Upper lobe of right lung (tissue), 1 donor: ENCODE results near the gene CDHR2. TPM values are rescaled to one million over a fixed set of nuclear protein-coding genes. Genes with fewer than 3 reads are reported as not detected.

Experiments
- ATAC-seq: fragments of 200-7000 bp; cut with Tn5 transposase; one replicate; pipeline ENCODE4 v1.9.1; 2020; ENCODE audit warnings: mild to moderate bottlenecking, moderate library complexity
- DNase-seq: peaks from one replicate; pipeline ENCODE4 v3.0.0-alpha.2; 2020
- H3K27ac ChIP-seq: fragments of 200-600 bp; one replicate; pipeline ENCODE4 v1.8.0; 2022
- H3K27me3 ChIP-seq: fragments of 200-600 bp; one replicate; pipeline ENCODE4 v1.8.0; 2022; ENCODE audit warnings: mild to moderate bottlenecking
- H3K36me3 ChIP-seq: fragments of 200-600 bp; one replicate; pipeline ENCODE4 v1.8.0; 2022
- H3K4me1 ChIP-seq: fragments of 200-600 bp; one replicate; pipeline ENCODE4 v1.8.0; 2022
- H3K4me3 ChIP-seq: fragments of 200-600 bp; one replicate; pipeline ENCODE4 v1.8.0; 2022; ENCODE audit warnings: mild to moderate bottlenecking
- H3K9me3 ChIP-seq: fragments of 200-600 bp; one replicate; pipeline ENCODE4 v1.8.0; 2022
- CTCF ChIP-seq: fragments of 200-600 bp; IDR thresholded peaks from one replicate; pipeline ENCODE4 v1.8.0; 2022; ENCODE audit warnings: antibody characterized with exemption
- intact Hi-C: fragments of 100-400 bp; cut with DNase I; formaldehyde crosslinking; loops from one replicate; pipeline ENCODE4 v1.11.0; 2022
- total RNA-seq: library from RNA; stranded (reverse); fragmentation: NEBNext Ultra II Directional; extraction: Animal tissue kit (Norgen Biotek cat#: 25700); gene quantifications from one replicate; pipeline ENCODE4 v1.2.1, GENCODE V29; 2021
- donor health status: DM: no; HTN: yes; CAD: no; lungs with severe emphysema.

CDHR2 gene
- total RNA-seq, 1 donor from 2014 or later, result 0.35 TPM

GRCh38 chr5:176606032-176606431 is 56.9 kb downstream of the CDHR2 start:
- Histone ChIP-seq H3K36me3 (no peaks in the 10 kb centered on the region), H3K27ac (no peak overlapping the region), H3K9me3 (no peaks in the 10 kb centered on the region), H3K4me1 (peaks cover 7% of the 10 kb centered on the region), H3K4me3 (no peak overlapping the region), H3K27me3 (no peaks in the 10 kb centered on the region)
- intact Hi-C loops, result no loop called here
- DNase-seq (no peak), ATAC-seq (no peak)
- no peak for TF ChIP-seq CTCF

GRCh38 chr5:176606875-176607274 is 57.7 kb downstream of the CDHR2 start:
- H3K4me1 ChIP-seq, result peaks cover 7% of the 10 kb centered on the region
- no peak overlapping the region for H3K4me3 ChIP-seq
- TF ChIP-seq CTCF, result no peak
- H3K9me3 ChIP-seq, result no peaks in the 10 kb centered on the region
- no peaks in the 10 kb centered on the region for H3K27me3 ChIP-seq
- no peak overlapping the region for H3K27ac ChIP-seq
- DNase-seq (no peak), ATAC-seq (no peak)
- intact Hi-C loops, result no loop called here
- no peaks in the 10 kb centered on the region for H3K36me3 ChIP-seq

DNA sequence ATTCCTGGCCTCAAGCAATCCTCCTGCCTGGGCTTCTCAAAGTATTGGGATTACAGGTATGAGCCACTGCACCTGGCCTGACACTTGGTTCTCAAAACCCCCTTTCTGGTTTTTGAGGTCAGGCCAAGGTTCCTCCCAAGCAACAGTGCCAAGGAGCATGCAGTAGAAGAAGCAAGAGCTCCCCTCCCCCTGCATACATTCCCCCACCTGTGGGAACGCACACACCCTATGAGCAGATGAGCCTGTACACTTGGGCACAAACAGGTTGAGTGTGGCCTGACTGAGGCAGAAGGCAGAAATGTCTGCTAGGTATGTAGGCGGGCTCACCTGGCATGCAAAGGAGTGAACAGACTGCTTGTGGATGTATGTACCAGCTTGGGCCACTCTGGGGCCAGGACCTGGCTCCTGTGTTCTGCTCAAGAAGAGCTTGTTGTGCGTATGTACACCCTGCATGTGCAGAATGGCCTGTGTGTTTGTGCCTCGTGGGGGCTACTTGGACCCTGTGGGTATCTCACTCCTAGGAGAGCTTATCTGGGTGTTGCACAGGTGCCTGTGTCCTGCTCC is 59.1 kb downstream of the CDHR2 start:
- DNase-seq (no peak), ATAC-seq (no peak)
- no peaks in the 10 kb centered on the region for H3K36me3 ChIP-seq
- intact Hi-C loops, result no loop called here
- no peak overlapping the region for H3K4me3 ChIP-seq
- no peak for TF ChIP-seq CTCF
- peaks cover 7% of the 10 kb centered on the region for H3K4me1 ChIP-seq
- H3K27ac ChIP-seq, result no peak overlapping the region
- no peaks in the 10 kb centered on the region for H3K9me3 ChIP-seq
- H3K27me3 ChIP-seq, result no peaks in the 10 kb centered on the region

DNA sequence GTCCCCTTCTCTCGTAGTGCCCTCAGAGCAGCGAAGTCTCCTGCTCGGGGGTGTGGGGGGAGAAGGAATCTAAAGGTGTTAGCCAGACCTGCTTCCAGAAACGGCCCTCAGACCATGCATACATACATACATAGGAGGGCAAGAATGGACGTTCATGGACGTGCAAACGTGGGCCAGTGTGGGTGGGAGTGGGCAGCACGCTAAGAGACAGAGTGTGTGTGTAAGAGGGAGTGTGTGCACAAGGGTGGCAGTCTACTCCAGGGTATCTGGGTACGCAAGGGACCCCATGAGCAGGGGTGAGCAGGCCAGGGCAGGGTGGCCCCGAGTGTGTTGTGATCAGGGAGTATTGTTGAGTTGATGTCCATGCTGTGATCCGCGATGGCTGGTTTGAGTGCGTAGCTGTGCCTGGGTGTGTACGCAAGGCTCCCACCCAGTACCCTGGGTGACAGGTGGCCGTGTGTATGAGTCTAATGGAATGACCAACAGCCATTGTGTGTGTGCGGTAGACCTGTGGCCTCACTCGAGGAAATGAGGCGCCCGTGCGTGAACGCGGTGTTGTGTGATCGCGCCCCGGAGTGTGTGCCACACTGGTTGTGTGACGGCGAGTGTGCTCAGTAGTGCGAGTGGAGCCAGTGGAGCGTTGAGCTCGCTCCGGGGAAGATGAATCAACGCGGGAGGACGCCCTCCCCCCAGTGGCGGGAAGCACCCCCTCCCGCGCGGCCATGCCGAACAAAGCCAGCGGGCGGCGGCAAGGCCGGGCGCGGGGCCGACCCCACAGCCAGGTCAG is 60.0 kb downstream of the CDHR2 start:
- intact Hi-C loops, result no loop called here
- H3K4me3 ChIP-seq, result peak overlapping the region; percentile 69
- ATAC-seq (no peak), DNase-seq (no peak)
- no peaks in the 10 kb centered on the region for H3K36me3 ChIP-seq
- H3K27ac ChIP-seq, result no peak overlapping the region
- no peaks in the 10 kb centered on the region for H3K27me3 ChIP-seq
- TF ChIP-seq CTCF, result no peak
- H3K9me3 ChIP-seq, result no peaks in the 10 kb centered on the region
- peaks cover 7% of the 10 kb centered on the region for H3K4me1 ChIP-seq

DNA sequence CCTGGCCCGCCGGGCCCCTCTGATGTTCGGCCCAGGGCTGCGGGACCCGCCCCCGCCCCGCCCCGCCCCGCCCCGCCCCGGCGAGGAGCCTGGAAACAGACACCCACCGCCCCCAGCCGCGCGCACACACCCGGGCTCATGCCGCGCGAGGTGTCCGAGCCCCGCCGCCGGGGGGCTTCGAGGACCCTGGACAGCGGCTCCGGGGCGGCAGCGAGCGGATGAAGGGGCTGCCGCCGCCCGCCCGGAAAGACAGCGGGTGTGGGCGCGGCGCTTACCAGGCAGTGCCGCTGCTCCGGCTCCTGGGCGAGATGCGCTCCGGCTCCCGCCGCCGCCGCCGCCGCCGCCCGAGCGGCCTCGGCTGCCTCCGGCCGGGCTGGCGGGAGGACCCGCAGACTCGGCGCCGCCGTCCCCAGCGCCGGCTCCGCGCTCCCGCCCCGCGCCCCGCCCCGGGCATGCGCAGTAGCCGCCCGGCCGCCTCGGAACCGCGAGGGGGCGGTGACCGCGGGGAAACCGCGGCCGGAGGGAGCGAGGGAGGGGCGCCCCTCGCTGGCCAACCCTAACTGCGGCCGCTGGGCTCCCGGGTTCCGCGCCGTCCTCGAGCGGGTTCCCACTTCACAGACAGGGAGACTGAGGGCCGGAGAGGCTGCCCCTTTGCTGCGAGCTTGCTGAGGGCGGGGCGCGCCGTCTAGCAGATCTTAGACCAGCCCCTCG is 60.7 kb downstream of the CDHR2 start, which contains the start of gene GPRIN1:
TSS of gene GPRIN1 (minus strand) at position 433 of the 711 bp plus-strand sequence. CDS start 10,322 bp downstream, outside the sequence.
- H3K36me3 ChIP-seq, result no peaks in the 10 kb centered on the region
- no peaks in the 10 kb centered on the region for H3K9me3 ChIP-seq
- DNase-seq (peak; percentile 75), ATAC-seq (peak; percentile 86)
- peak; percentile 26 for TF ChIP-seq CTCF
- intact Hi-C loops, result no loop called here
- peaks cover 7% of the 10 kb centered on the region for H3K4me1 ChIP-seq
- no peak within 1 kb of the TSS for H3K27ac ChIP-seq
- H3K4me3 ChIP-seq, result peak within 1 kb of the TSS; percentile 69
- peaks cover under 1% of the 10 kb centered on the region for H3K27me3 ChIP-seq
